Mesodermal cell (in vitro differentiated cells): ENCODE measurements around the gene DEK.

Experiments
- H3K27ac ChIP-seq: 2 replicates; pipeline ENCODE4 v1.7.0; 2013; ENCODE audit warnings: mild to moderate bottlenecking, low read depth, low read length, moderate library complexity; ENCODE audit not compliant: severe bottlenecking
- H3K36me3 ChIP-seq: 2 replicates; pipeline ENCODE4 v1.7.1; 2013; ENCODE audit warnings: mild to moderate bottlenecking, low read length, moderate library complexity; ENCODE audit not compliant: control insufficient read depth, insufficient read depth
- H3K4me1 ChIP-seq: one replicate; pipeline ENCODE4 v1.7.1; 2013; ENCODE audit warnings: mild to moderate bottlenecking, low read length; ENCODE audit not compliant: insufficient read depth, control insufficient read depth, poor library complexity, severe bottlenecking
- H3K4me3 ChIP-seq: 2 replicates; pipeline ENCODE4 v1.7.0; 2013; ENCODE audit warnings: low read length, control low read depth, mild to moderate bottlenecking; ENCODE audit not compliant: insufficient read depth, poor library complexity, severe bottlenecking; ENCODE audit errors: extremely low read depth
- H3K9me3 ChIP-seq: 2 replicates; pipeline ENCODE4 v1.7.1; 2013; ENCODE audit warnings: mild to moderate bottlenecking, low read length, moderate library complexity; ENCODE audit not compliant: control insufficient read depth
- WGBS, 2 experiments: methylation state at CpG; one replicate each; pipeline ENCODE4 v1.1.5; 2013; ENCODE audit warnings: missing lambda C conversion rate in 2 of 2; ENCODE audit not compliant: insufficient coverage in 2 of 2; 5-methylcytosine and 5-hydroxymethylcytosine counted together

The DEK gene

GRCh38 chr6:18281564-18281963 is 17.2 kb upstream of the DEK start:
- Histone ChIP-seq H3K4me3 (no peak overlapping the region), H3K4me1 (no peaks in the 10 kb centered on the region), H3K36me3 (no peaks in the 10 kb centered on the region), H3K27ac (no peak overlapping the region), H3K9me3 (no peaks in the 10 kb centered on the region)
- WGBS, 2 experiments, result 93 to 95% methylated on average over 3 to 4 of the region's 4 CpGs

GRCh38 chr6:18280084-18280483 is 15.8 kb upstream of the DEK start:
- H3K4me1 ChIP-seq, result no peaks in the 10 kb centered on the region
- WGBS, 2 experiments, result 73 to 76% methylated on average over 3 to 4 of the region's 6 CpGs
- H3K4me3 ChIP-seq, result no peak overlapping the region
- H3K9me3 ChIP-seq, result no peaks in the 10 kb centered on the region
- no peaks in the 10 kb centered on the region for H3K36me3 ChIP-seq
- no peak overlapping the region for H3K27ac ChIP-seq

- Histone ChIP-seq H3K4me3 (no peak overlapping the region), H3K9me3 (no peaks in the 10 kb centered on the region), H3K27ac (no peak overlapping the region), H3K4me1 (no peaks in the 10 kb centered on the region), H3K36me3 (no peaks in the 10 kb centered on the region)
- WGBS, 2 experiments, result 90 to 94% methylated on average over 2 to 3 of the region's 3 CpGs
Measured at GRCh38 chr6:18279422-18279821, 15.1 kb upstream of the DEK start.

GRCh38 chr6:18277237-18278006 is 13.1 kb upstream of the DEK start:
- no peaks in the 10 kb centered on the region for H3K9me3 ChIP-seq
- H3K4me3 ChIP-seq, result peak overlapping the region; percentile 48
- H3K36me3 ChIP-seq, result no peaks in the 10 kb centered on the region
- WGBS, 2 experiments, result 1 to 2% methylated on average over 31 to 45 of the region's 67 CpGs
- H3K4me1 ChIP-seq, result no peaks in the 10 kb centered on the region
- no peak overlapping the region for H3K27ac ChIP-seq

GRCh38 chr6:18276610-18277236 is 12.4 kb upstream of the DEK start:
- Histone ChIP-seq H3K4me1 (no peaks in the 10 kb centered on the region), H3K4me3 (peak overlapping the region; percentile 48), H3K36me3 (no peaks in the 10 kb centered on the region), H3K27ac (no peak overlapping the region), H3K9me3 (no peaks in the 10 kb centered on the region)
- 20 to 21% methylated on average over 6 to 9 of the region's 12 CpGs for WGBS, 2 experiments

- H3K36me3 ChIP-seq, result no peaks in the 10 kb centered on the region
- H3K4me1 ChIP-seq, result no peaks in the 10 kb centered on the region
- WGBS, 2 experiments, result 100% methylated on average over 1 of the region's 4 CpGs
- H3K27ac ChIP-seq, result no peak overlapping the region
- no peak overlapping the region for H3K4me3 ChIP-seq
- H3K9me3 ChIP-seq, result peaks cover 10% of the 10 kb centered on the region
Measured at GRCh38 chr6:18270216-18270615, 5.9 kb upstream of the DEK start.

- WGBS, 2 experiments, result 95 to 96% methylated on average over 9 of the region's 10 CpGs
- H3K27ac ChIP-seq, result no peak overlapping the region
Measured at GRCh38 chr6:18269717-18270116, 5.4 kb upstream of the DEK start.

GRCh38 chr6:18269253-18269652 is 4.9 kb upstream of the DEK start:
- H3K27ac ChIP-seq, result no peak overlapping the region
- H3K9me3 ChIP-seq, result peaks cover 11% of the 10 kb centered on the region
- no peaks in the 10 kb centered on the region for H3K36me3 ChIP-seq
- WGBS, 2 experiments, result 100% methylated on average over 1 of the region's 3 CpGs; no CpG with 5 or more reads in 1 of the 2 experiments
- no peak overlapping the region for H3K4me3 ChIP-seq
- H3K4me1 ChIP-seq, result no peaks in the 10 kb centered on the region

More at GRCh38 chr6:18269717-18270116, 5.4 kb upstream of the DEK start:
- Histone ChIP-seq H3K4me1 (no peaks in the 10 kb centered on the region), H3K36me3 (no peaks in the 10 kb centered on the region), H3K4me3 (no peak overlapping the region), H3K9me3 (peaks cover 11% of the 10 kb centered on the region)

GRCh38 chr6:18268066-18268465 is 3.7 kb upstream of the DEK start:
- Histone ChIP-seq H3K36me3 (no peaks in the 10 kb centered on the region), H3K4me1 (no peaks in the 10 kb centered on the region), H3K9me3 (peaks cover 11% of the 10 kb centered on the region), H3K27ac (no peak overlapping the region), H3K4me3 (no peak overlapping the region)
- WGBS, 2 experiments, result 44 to 53% methylated on average over 4 of the region's 4 CpGs

- 96 to 97% methylated on average over 5 to 10 of the region's 11 CpGs for WGBS, 2 experiments
- peaks cover 11% of the 10 kb centered on the region for H3K9me3 ChIP-seq
- peaks cover 9% of the 10 kb centered on the region for H3K4me1 ChIP-seq
- peaks cover 13% of the 10 kb centered on the region for H3K36me3 ChIP-seq
- H3K27ac ChIP-seq, result no peak overlapping the region
- no peak overlapping the region for H3K4me3 ChIP-seq
Measured at GRCh38 chr6:18266523-18266912, 2.2 kb upstream of the DEK start.
